ENCODE data around the gene KRTAP1-4.
"Not testable (repeated sequence)": the region's sequence is repeated elsewhere in the genome, so short reads cannot be mapped to it uniquely, and the experiment has no call there.

KRTAP1-4 gene

DNA sequence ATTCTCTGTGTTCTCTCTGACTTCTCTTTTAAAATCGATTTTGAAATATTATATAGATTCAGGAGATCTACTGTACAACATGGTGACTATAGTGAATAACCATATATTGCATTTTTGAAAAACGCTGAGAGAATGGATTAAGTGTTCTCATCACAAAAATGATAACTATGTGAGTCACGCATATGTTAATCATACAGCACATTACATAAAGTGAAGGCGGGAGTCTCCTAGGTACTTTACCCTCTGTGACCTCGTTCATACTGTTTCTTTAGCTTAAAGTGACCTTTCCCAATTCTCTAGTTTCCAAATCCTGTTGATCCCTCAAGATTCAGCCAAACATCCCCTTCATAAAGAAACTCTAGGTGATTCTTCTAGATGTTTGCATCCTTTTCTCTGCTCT lies 27.2 kb downstream of the KRTAP1-4 start:
- DNase-seq: no peak

DNA sequence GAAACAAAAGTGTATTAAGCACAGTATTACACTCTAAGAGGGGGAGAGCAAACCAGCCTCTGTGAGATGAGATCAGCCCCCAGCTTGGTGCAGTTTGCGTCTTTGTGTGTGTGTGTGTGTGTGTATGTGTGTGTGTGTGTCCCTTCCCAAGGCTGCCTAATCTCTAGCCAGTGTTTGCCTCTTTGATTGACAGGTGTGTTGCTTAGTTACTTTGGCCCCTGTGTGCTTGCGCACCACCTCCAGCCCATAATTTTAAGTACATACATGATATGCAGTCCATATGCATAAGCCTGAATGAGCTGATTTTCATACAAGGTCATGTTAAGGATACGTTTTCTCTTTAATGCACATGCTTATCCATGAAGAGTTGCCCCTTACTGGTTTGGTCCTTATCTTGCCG lies 28.2 kb downstream of the KRTAP1-4 start:
- DNase-seq: no peak

- DNase-seq: not testable (repeated sequence)
Observed at GRCh38 chr17:40999563-40999962, 30.4 kb downstream of the KRTAP1-4 start, which contains the start of gene KRTAP3-2. TSS of gene KRTAP3-2 (minus strand) at chr17:40999906. CDS start at chr17:40999853, 53 bp downstream.

DNA sequence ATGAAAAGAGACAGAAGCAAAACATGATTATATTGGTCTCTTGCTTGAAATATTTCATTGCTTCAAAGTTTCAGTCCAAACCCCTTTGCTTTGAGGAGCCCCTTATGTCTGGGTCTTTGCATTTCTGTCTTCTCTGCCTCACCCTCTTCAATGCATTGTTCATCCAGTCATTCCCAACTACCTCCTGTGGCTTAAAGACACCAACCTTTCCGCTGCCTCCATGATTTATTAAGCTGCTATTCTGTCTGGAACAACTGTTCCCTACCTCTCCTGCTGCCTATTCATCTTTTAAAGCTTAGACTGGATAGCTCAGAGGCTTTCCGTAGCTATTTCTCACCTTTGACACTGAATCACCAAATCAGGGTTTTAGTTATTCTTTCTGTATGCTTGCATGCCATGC lies 32.6 kb downstream of the KRTAP1-4 start:
- DNase-seq: no peak

DNA sequence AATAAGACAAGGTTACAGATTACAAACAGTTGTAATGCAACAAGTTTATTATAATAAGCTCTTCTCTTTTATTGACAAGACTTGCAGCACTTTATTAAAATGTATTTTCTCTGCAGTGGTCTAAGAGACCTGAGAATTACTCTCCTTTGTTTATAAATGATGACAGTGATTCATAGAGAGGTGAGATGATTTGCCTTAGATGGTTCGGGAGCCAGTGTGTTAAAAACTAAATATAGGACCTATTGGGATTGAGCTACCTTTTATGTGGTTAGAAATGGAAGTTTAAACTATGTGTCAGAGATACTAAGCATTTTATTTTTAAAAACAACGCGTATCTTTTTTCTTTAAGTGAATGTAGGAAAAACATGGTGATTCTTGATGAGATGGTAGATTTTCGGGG lies 33.2 kb downstream of the KRTAP1-4 start:
- DNase-seq: no peak

- DNase-seq: no peak
Observed at GRCh38 chr17:40995116-40995515, 34.9 kb downstream of the KRTAP1-4 start.

DNA sequence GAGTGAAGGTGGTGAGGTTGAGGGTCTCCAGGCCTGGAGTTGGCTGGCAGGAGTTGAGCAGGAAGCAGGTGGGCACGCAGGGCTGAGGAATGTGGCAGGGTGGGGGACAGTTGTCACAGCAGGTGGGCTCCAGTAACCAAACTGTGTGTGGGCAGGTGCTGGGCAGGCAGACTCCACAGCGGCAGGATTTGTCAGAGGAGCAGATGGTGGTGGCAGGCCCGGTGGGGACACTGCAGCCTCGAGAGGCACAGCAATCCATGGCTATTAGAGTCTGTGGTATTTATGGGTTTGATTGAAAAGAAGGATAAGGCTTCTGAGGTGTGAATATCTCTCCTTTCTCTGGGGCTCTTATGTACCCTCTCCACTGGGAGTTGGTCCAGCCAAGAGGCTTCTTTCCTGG lies 36.2 kb downstream of the KRTAP1-4 start, which contains the start of gene KRTAP3-3:
TSS of gene KRTAP3-3 (minus strand) at position 326 of the 400 bp plus-strand sequence. CDS start at position 259, 67 bp downstream.
- no peak for DNase-seq

DNA sequence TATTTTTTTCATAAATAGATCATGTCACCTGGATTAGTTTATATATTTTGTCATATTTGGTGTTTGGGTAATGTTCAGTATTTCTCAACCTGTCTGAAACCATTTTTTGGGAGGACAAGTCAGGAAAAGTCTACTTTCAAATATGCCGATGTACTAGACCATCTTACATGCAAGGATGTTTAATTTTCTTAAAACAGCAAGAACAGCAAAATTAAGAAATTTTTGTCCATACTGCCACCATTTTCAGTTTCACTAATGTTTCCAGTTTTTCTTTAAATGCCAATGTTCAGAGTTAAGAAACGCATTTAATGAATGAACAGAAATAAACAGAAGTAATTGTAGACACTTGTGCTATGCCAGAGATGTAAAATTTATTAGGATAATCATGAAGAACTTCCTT lies 36.9 kb downstream of the KRTAP1-4 start:
- no peak for DNase-seq

DNA sequence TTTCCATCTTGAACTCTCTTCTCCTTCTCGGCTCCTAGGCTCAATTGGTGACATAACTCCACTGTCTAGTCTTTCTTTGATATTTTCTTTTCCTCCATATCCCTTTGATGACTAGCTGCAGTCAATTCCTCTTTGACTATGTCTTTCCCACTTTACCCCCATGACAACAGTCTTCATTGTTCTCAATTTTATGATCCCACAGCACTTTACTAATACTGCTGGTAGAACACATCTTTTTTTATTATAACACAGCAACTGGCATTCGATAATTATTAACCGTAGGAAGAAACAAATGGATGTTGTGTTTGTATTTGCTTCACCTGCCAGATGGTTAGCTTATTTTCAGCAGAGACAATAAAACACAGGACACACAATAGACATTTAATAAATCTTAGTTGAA lies 37.3 kb downstream of the KRTAP1-4 start:
- DNase-seq: no peak

DNA sequence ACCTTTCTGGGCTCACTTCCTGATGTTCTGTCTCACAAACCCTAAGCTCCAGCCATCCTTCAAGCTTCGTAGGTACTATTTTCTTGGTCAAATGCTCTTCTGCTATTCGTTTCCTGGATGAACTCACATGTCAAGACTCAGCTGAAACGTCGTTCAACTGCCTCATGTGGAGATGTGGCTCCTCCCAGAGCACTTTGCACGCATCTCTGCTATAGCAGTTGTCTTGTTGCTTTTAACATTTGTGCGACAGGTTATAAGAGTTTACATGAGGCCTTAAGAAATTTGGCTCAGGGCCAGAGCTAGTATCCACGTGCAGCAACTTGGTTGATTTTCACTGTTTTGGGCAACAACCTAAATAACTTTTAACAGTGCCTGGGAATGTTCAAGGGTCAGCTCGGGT lies 43.1 kb downstream of the KRTAP1-4 start:
- no peak for DNase-seq

GRCh38 chr17:40984226-40984625 lies 45.8 kb downstream of the KRTAP1-4 start, which contains the start of gene KRT40:
TSS of gene KRT40 (minus strand) at chr17:40984326. CDS start at chr17:40984273, 53 bp downstream.
- no peak for DNase-seq

DNA sequence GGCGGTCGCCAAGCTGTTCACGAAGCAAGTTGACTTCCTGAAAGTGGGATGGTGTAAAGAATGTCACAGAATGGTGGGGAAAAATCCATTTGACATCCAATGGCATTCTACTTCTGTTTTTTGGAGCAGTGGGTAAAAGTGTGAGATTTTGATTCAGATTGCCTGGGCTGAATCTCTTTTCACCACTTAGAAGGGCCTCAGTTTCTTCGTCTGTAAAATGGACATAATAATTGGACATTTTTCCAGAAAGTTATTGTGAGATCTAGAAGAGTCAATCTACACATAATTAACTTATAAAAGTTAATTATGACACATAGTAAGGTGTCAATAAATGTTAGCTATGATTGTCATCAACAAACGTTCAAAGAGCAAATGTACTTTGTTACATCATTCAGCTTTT lies 48.9 kb downstream of the KRTAP1-4 start:
- no peak for DNase-seq

DNA sequence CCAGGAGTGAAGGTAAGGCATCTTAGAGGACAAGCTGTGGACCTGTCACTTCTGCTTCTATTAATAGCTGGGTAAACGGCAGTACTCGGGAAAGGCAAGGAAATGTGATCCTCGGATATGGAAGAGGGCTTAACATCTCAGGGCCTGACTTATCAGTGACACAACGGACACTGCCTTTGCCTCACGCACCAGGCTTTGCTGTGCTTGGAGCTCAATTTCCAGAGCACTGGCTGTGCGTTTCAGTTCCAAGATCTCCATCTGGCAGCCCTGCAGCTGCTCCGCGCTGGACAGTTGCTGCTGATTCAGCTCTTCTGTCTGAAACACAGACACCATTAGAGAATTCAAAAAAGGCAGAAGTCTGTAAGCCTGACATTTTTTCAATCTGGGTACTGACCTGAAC lies 49.4 kb downstream of the KRTAP1-4 start:
- DNase-seq: no peak

DNA sequence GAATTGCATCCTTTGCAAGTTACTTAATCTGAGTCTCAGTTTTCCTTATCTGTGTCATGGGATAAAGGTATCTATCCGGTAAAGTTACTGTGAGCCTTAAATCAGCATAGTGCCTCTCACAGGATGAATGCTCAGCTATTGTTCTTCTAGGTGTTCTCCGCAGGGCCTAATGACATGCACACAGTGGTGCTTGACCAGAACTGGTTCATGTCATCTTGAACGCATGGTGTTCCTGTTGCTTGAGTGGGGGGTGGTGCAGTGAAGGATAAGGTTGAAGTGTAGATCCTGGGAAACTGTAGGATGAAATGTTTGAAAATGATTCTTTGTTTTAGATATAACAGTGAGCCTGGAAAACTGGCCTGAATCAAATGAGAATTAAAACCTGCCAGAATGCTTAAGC lies 49.9 kb downstream of the KRTAP1-4 start:
- no peak for DNase-seq

Data from DMS79 (cell line).